Measurements from ENCODE around the gene LOXL3.
"Not testable (repeated sequence)": the region's sequence is repeated elsewhere in the genome, so short reads cannot be mapped to it uniquely, and the experiment has no call there.

The LOXL3 gene

GRCh38 chr2:74503506-74504475, 50.0 kb downstream of the LOXL3 start:
- no peak for DNase-seq

- DNase-seq = peak; percentile 78
Observed at GRCh38 chr2:74502720-74503505, 50.8 kb downstream of the LOXL3 start.

GRCh38 chr2:74502147-74502719, 51.5 kb downstream of the LOXL3 start:
- no peak for DNase-seq

- DNase-seq = no peak
Observed at GRCh38 chr2:74501335-74502071, 52.2 kb downstream of the LOXL3 start.

- no peak for DNase-seq
Observed at GRCh38 chr2:74500578-74500946, 53.2 kb downstream of the LOXL3 start.

- DNase-seq = no peak
Observed at GRCh38 chr2:74499940-74500577, 53.7 kb downstream of the LOXL3 start.

- DNase-seq = no peak
Observed at GRCh38 chr2:74499267-74499939, 54.3 kb downstream of the LOXL3 start, which contains the start of gene LBX2. Gene LBX2 (minus strand): TSS chr2:74499603. CDS start chr2:74499537, 66 bp downstream.

- DNase-seq = no peak
Observed at GRCh38 chr2:74498500-74499266, 55.1 kb downstream of the LOXL3 start.

- no peak for DNase-seq
Observed at GRCh38 chr2:74497777-74498499, 55.8 kb downstream of the LOXL3 start.

- DNase-seq = no peak
Observed at GRCh38 chr2:74496997-74497776, 56.6 kb downstream of the LOXL3 start.

- DNase-seq = no peak
Observed at GRCh38 chr2:74495440-74495839, 58.3 kb downstream of the LOXL3 start.

- no peak for DNase-seq
Observed at GRCh38 chr2:74493546-74493945, 60.2 kb downstream of the LOXL3 start.

- no peak for DNase-seq
Observed at GRCh38 chr2:74491648-74492544, 61.8 kb downstream of the LOXL3 start.

- DNase-seq = no peak
Observed at GRCh38 chr2:74489906-74490305, 63.8 kb downstream of the LOXL3 start.

GRCh38 chr2:74488643-74489481, 64.9 kb downstream of the LOXL3 start:
- DNase-seq = no peak

- DNase-seq = no peak
Observed at GRCh38 chr2:74486141-74486540, 67.6 kb downstream of the LOXL3 start.

- DNase-seq = not testable (repeated sequence)
Observed at GRCh38 chr2:74483675-74484164, 70.0 kb downstream of the LOXL3 start.

All from CD4-positive, alpha-beta T cell treated with Interleukin-15 for 1 hour (primary cell).